Lower leg skin (tissue), 4 donors: ENCODE measurements around the gene GBE1. TPM values are rescaled to one million over a fixed set of nuclear protein-coding genes. Genes with fewer than 3 reads are reported as not detected.
A peak's percentile ranks its signal among the peaks of the same experiment; 100 is the strongest.

Experiments
- DNase-seq, 2 donors: peaks; one replicate each; pipeline ENCODE4 v3.0.0-alpha.2; 2019; ENCODE audit warnings: low spot score in 2 of 2
- H3K4me3 ChIP-seq: fragments of 200-600 bp; sonication (generic); 2 replicates; pipeline ENCODE4 v1.5.1; 2017; ENCODE audit warnings: mild to moderate bottlenecking, low read depth; ENCODE audit not compliant: poor library complexity, severe bottlenecking
- POLR2A ChIP-seq, 2 donors: fragments of 450-650 bp; IDR thresholded peaks; one replicate each; pipeline ENCODE4 v1.6.1; 2016 to 2017; ENCODE audit warnings: antibody characterized with exemption in 2 of 2, mild to moderate bottlenecking in 1 of 2, moderate library complexity in 1 of 2
- WGBS, 2 donors: methylation state at CpG; one replicate each; pipeline ENCODE4 v1.1.5; 2018; 5-methylcytosine and 5-hydroxymethylcytosine counted together
- intact Hi-C: fragments of 100-400 bp; cut with DNase I; formaldehyde crosslinking; loops from one replicate; pipeline ENCODE4 v1.15.0; 2023; ENCODE audit warnings: low total_unique reads
- total RNA-seq, 4 donors: library from RNA; depleted of rRNA; stranded (reverse); fragments of >200 nt; gene quantifications; one replicate each; pipeline ENCODE4 v1.1.0, GENCODE V29; 2016
- TF ChIP-seq, protein P1 (sequence below), 3 donors: fragments of 450-650 bp; IDR thresholded peaks; one replicate each; pipeline ENCODE4 v1.5.1; 2016; ENCODE audit warnings: antibody characterized with exemption in 3 of 3, mild to moderate bottlenecking in 3 of 3, moderate library complexity in 2 of 3

Gene GBE1
- 10 to 100 TPM; 13.5 to 21.7 (median 15.8) TPM for total RNA-seq

GRCh38 chr3:81760924-81761903, at the start of gene GBE1:
Gene GBE1 (minus strand): TSS chr3:81761645. CDS start chr3:81761517, 128 bp downstream.
- WGBS, 2 donors = 0% methylated on average over 48 to 66 of the region's 88 CpGs
- H3K4me3 ChIP-seq = peak within 1 kb of the TSS; percentile 45
- TF ChIP-seq POLR2A (IDR thresholded peaks at IDR 0.05) = no peak
- TF ChIP-seq, protein P1, sequence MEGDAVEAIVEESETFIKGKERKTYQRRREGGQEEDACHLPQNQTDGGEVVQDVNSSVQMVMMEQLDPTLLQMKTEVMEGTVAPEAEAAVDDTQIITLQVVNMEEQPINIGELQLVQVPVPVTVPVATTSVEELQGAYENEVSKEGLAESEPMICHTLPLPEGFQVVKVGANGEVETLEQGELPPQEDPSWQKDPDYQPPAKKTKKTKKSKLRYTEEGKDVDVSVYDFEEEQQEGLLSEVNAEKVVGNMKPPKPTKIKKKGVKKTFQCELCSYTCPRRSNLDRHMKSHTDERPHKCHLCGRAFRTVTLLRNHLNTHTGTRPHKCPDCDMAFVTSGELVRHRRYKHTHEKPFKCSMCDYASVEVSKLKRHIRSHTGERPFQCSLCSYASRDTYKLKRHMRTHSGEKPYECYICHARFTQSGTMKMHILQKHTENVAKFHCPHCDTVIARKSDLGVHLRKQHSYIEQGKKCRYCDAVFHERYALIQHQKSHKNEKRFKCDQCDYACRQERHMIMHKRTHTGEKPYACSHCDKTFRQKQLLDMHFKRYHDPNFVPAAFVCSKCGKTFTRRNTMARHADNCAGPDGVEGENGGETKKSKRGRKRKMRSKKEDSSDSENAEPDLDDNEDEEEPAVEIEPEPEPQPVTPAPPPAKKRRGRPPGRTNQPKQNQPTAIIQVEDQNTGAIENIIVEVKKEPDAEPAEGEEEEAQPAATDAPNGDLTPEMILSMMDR (IDR thresholded peaks at IDR 0.05) = no peak
- peak; percentile 96 to 98 for DNase-seq
- intact Hi-C loops = no loop called here

DNA sequence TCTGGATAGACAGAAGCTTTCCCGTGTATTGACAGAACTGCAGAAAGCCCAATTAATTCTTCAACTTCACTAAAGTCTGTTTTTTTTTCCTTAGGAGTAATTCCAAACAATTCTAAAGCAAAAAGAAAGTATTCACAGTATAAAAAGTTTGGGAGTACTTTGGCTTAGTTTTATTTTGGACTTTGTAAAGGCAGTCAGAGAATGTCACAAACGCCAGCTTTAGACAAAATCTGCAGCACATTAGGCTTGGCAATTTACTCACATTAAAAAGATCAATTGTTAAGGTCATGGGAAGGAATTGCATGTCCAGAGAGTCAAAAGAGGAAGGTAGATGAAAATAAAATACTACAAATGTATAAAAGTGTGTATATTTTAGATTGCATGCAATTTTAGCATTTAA, 47.5 kb upstream of the GBE1 start:
- DNase-seq = no peak
- no peak overlapping the region for H3K4me3 ChIP-seq
- TF ChIP-seq, protein P1 (IDR thresholded peaks at IDR 0.05) = no peak
- no peak for TF ChIP-seq POLR2A (IDR thresholded peaks at IDR 0.05)
- intact Hi-C loops = no loop called here
- WGBS, 2 donors = 57 to 58% methylated on average over 2 of the region's 2 CpGs

DNA sequence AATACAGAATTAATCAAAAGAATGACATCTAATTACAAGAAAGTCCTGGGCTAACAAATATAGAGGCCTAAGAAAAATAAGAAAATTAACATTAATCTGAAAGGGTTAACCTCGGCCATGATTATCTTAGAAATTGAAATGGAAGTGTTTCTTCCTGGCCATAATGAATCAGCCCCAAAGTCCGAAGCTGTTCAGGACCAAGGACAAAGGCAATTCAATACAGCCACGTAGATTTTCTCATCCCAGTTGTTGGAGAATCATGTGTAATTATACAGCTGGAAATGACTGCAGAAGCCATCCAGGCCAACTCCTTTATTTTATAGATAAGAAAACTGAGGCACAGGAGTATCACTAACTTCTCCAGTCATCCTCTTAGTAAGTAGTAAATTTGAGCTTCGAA, 38.0 kb upstream of the GBE1 start:
- no peak for DNase-seq
- intact Hi-C loops = no loop called here
- H3K4me3 ChIP-seq = no peak overlapping the region
- no peak for TF ChIP-seq POLR2A (IDR thresholded peaks at IDR 0.05)
- TF ChIP-seq, protein P1 (IDR thresholded peaks at IDR 0.05) = no peak
- WGBS, 2 donors = 46 to 54% methylated on average over 4 of the region's 4 CpGs

DNA sequence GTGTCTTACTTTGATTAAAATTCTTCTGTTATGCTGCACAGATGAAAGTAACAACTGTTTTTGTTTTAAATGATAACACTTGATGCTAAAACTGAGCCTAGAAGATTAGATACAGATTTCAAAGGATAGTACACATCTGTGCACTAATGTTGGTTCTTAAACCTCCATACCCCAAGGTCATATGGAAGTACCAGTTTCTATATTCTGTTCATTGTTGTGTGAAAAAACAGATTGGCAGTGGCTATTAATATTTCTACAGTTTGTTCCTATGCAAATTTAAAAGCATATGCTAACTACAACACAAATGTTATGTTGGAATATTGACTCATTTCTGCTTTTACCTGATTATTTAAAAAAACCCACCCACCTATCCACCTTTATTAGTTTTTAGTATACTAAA, 32.0 kb upstream of the GBE1 start:
- no peak overlapping the region for H3K4me3 ChIP-seq
- no peak for DNase-seq
- TF ChIP-seq, protein P1 (IDR thresholded peaks at IDR 0.05) = no peak
- TF ChIP-seq POLR2A (IDR thresholded peaks at IDR 0.05) = no peak
- intact Hi-C loops = no loop called here

GRCh38 chr3:81790117-81790516, 28.7 kb upstream of the GBE1 start:
- intact Hi-C loops = no loop called here

More at GRCh38 chr3:81790117-81790516, 28.7 kb upstream of the GBE1 start:
- no peak for DNase-seq
- no peak overlapping the region for H3K4me3 ChIP-seq
- TF ChIP-seq POLR2A (IDR thresholded peaks at IDR 0.05) = no peak
- TF ChIP-seq, protein P1 (IDR thresholded peaks at IDR 0.05) = no peak
- 73 to 74% methylated on average over 3 of the region's 3 CpGs for WGBS, 2 donors
